ENCODE measurements around the gene ZNF304. TPM values are rescaled to one million over a fixed set of nuclear protein-coding genes. Genes with fewer than 3 reads are reported as not detected.

Gene ZNF304
- total and polyA plus RNA-seq, 2 of the 13 experiments (the other 11 are each of a cell fraction or from before 2014, with no cell fraction given), result 3.4 to 8.0 TPM

DNA sequence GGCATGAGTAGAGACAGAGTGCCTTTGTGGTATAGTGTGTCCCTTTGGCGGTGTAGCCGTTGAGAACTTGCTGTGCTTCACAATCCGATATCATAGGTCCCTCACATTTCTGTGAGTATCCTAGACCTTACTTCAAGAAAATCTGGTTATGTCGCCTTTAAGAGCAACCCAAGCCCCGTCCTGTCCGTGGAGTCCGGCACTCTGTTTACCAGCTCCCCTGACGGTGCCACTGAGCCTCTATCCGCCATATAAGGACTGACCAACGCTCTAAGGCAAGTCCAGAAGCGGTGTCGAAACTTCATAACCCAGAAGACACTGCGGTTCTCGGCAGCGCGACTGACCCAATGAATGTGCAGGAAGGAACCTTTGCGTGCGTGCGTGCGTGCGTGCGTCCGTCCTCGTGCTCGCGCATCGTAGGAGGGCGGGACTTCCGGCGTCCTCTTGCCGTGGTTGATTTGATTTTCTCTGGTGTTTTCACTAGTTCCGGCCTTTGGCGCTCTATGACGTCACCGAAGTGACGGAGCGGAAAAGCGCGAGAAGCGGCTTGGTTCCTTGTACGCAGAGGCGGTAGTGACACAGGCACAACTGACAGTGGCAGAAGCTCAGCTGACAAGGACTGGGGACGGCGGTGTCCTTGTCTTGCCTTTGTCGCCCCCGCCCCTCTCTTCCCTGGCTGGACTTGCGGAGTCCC, 12.1 kb downstream of the ZNF304 start, which contains the start of the genes TRAPPC2B and ZNF547 (continued):
- TF ChIP-seq, protein P1, sequence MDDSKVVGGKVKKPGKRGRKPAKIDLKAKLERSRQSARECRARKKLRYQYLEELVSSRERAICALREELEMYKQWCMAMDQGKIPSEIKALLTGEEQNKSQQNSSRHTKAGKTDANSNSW (CRISPR knock-in tag; IDR thresholded peaks at IDR 0.05; ENCODE audit: borderline replicate concordance), result 0 out of 2 replicates have a peak, but pooled peaks have one; percentile 73
- TF ChIP-seq, protein P2, sequence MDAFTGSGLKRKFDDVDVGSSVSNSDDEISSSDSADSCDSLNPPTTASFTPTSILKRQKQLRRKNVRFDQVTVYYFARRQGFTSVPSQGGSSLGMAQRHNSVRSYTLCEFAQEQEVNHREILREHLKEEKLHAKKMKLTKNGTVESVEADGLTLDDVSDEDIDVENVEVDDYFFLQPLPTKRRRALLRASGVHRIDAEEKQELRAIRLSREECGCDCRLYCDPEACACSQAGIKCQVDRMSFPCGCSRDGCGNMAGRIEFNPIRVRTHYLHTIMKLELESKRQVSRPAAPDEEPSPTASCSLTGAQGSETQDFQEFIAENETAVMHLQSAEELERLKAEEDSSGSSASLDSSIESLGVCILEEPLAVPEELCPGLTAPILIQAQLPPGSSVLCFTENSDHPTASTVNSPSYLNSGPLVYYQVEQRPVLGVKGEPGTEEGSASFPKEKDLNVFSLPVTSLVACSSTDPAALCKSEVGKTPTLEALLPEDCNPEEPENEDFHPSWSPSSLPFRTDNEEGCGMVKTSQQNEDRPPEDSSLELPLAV (CRISPR knock-in tag; conservative IDR thresholded peaks at IDR 0.05; ENCODE audit: low read depth), result no peak
- TF ChIP-seq SP1 (IDR thresholded peaks at IDR 0.05) (no peak), SP1 (CRISPR knock-in tag; IDR thresholded peaks at IDR 0.05) (no peak), SMC3 (IDR thresholded peaks at IDR 0.05; ENCODE audit: low read length) (peak; percentile 27), ZNF484 (CRISPR knock-in tag; IDR thresholded peaks at IDR 0.05; ENCODE audit: borderline replicate concordance, low read depth) (no peak), YEATS4 (CRISPR knock-in tag; IDR thresholded peaks at IDR 0.05; ENCODE audit: borderline replicate concordance) (peak; percentile 68; the same call in 1 of the 2 replicates), SSRP1 (CRISPR knock-in tag; IDR thresholded peaks at IDR 0.05) (no peak), POLR2AphosphoS5 (IDR thresholded peaks at IDR 0.05; ENCODE audit: low read depth, low read length) (peak; percentile 92), NFKBIZ (CRISPR knock-in tag; IDR thresholded peaks at IDR 0.05) (no peak; the same call in 1 of the 2 replicates), SATB2 (CRISPR knock-in tag; IDR thresholded peaks at IDR 0.05) (no peak), PAX8 (CRISPR knock-in tag; IDR thresholded peaks at IDR 0.05; ENCODE audit: borderline replicate concordance) (no peak), NCOA1 (CRISPR knock-in tag; IDR thresholded peaks at IDR 0.05) (no peak), FOSL2 (CRISPR knock-in tag; IDR thresholded peaks at IDR 0.05) (no peak; the same call in 1 of the 2 replicates), XBP1 (CRISPR knock-in tag; IDR thresholded peaks at IDR 0.05) (no peak), DPF2 (CRISPR knock-in tag; IDR thresholded peaks at IDR 0.05; ENCODE audit: borderline replicate concordance, low read depth) (no peak), SETDB1 (CRISPR knock-in tag; IDR thresholded peaks at IDR 0.05; ENCODE audit: borderline replicate concordance) (no peak), ZNF430 (CRISPR knock-in tag; IDR thresholded peaks at IDR 0.05) (no peak), PLRG1 (conservative IDR thresholded peaks at IDR 0.05) (no peak)
- TF ChIP-seq, protein P3, sequence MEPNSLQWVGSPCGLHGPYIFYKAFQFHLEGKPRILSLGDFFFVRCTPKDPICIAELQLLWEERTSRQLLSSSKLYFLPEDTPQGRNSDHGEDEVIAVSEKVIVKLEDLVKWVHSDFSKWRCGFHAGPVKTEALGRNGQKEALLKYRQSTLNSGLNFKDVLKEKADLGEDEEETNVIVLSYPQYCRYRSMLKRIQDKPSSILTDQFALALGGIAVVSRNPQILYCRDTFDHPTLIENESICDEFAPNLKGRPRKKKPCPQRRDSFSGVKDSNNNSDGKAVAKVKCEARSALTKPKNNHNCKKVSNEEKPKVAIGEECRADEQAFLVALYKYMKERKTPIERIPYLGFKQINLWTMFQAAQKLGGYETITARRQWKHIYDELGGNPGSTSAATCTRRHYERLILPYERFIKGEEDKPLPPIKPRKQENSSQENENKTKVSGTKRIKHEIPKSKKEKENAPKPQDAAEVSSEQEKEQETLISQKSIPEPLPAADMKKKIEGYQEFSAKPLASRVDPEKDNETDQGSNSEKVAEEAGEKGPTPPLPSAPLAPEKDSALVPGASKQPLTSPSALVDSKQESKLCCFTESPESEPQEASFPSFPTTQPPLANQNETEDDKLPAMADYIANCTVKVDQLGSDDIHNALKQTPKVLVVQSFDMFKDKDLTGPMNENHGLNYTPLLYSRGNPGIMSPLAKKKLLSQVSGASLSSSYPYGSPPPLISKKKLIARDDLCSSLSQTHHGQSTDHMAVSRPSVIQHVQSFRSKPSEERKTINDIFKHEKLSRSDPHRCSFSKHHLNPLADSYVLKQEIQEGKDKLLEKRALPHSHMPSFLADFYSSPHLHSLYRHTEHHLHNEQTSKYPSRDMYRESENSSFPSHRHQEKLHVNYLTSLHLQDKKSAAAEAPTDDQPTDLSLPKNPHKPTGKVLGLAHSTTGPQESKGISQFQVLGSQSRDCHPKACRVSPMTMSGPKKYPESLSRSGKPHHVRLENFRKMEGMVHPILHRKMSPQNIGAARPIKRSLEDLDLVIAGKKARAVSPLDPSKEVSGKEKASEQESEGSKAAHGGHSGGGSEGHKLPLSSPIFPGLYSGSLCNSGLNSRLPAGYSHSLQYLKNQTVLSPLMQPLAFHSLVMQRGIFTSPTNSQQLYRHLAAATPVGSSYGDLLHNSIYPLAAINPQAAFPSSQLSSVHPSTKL (CRISPR knock-in tag; IDR thresholded peaks at IDR 0.05), result no peak; the same call in 1 of the 2 replicates
- TF ChIP-seq, protein P4, sequence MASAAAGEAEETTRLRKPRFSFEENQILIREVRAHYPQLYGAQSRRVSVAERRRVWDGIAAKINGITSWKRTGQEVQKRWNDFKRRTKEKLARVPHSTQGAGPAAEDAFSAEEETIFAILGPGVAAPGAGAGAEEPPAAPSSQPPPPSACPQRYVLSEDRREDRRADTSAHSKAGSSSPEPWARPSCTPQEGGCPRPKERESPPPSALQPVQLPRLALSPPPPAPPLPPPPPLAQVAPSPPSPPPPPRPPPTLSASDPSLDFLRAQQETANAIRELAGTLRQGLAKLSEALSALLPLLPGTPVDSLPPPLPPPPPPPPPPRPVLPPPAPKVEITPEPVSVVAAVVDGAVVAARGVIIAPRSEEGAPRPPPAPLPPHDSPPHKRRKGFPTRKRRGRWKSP (CRISPR knock-in tag; IDR thresholded peaks at IDR 0.05), result peak; percentile 59
- TF ChIP-seq, protein P5, sequence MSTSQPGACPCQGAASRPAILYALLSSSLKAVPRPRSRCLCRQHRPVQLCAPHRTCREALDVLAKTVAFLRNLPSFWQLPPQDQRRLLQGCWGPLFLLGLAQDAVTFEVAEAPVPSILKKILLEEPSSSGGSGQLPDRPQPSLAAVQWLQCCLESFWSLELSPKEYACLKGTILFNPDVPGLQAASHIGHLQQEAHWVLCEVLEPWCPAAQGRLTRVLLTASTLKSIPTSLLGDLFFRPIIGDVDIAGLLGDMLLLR (CRISPR knock-in tag; IDR thresholded peaks at IDR 0.05), result no peak
- TF ChIP-seq, protein P6, sequence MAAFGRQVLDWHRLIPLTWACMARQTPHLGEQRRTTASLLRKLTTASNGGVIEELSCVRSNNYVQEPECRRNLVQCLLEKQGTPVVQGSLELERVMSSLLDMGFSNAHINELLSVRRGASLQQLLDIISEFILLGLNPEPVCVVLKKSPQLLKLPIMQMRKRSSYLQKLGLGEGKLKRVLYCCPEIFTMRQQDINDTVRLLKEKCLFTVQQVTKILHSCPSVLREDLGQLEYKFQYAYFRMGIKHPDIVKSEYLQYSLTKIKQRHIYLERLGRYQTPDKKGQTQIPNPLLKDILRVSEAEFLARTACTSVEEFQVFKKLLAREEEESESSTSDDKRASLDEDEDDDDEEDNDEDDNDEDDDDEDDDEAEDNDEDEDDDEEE (CRISPR knock-in tag; IDR thresholded peaks at IDR 0.05), result no peak

All from HepG2 (cell line).